A673 (cell line): ENCODE data around the gene NUB1.

Experiments
- EZH2 ChIP-seq: fragments of 200-600 bp; sonication (generic); IDR thresholded peaks from 2 replicates; pipeline ENCODE4 v1.6.1; 2017; ENCODE audit warnings: borderline replicate concordance, low read depth, mild to moderate bottlenecking, mixed read lengths, antibody characterized with exemption, low read length; ENCODE audit not compliant: poor library complexity, severe bottlenecking
- TF ChIP-seq, protein P1 (sequence below): fragments of 300-800, 200-600 bp; sonication (generic); conservative IDR thresholded peaks from 2 replicates; pipeline ENCODE4 v1.5.1; 2017; ENCODE audit warnings: low read depth, mild to moderate bottlenecking, antibody characterized with exemption, low read length, moderate library complexity, mixed read lengths

DNA sequence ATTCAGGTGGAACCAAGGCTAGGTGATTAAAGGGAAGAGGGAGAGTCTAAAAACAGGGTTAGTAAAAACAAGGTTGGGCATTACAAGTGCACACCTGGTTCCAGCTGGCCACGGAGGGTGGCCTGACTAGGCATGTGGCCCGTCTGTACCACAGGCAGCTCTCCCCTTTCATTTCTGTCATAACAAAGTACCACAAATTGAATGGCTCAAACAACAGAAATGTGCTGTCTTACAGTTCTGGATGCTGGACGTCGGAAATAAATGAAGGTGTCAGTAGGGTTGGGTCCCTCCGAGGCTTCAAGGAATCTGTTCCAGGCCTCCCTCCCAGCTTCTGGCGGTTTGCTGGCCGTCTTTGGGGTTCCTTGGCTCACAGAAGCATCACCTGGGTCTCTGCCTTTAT, 81.6 kb downstream of the NUB1 start:
- TF ChIP-seq, protein P1, sequence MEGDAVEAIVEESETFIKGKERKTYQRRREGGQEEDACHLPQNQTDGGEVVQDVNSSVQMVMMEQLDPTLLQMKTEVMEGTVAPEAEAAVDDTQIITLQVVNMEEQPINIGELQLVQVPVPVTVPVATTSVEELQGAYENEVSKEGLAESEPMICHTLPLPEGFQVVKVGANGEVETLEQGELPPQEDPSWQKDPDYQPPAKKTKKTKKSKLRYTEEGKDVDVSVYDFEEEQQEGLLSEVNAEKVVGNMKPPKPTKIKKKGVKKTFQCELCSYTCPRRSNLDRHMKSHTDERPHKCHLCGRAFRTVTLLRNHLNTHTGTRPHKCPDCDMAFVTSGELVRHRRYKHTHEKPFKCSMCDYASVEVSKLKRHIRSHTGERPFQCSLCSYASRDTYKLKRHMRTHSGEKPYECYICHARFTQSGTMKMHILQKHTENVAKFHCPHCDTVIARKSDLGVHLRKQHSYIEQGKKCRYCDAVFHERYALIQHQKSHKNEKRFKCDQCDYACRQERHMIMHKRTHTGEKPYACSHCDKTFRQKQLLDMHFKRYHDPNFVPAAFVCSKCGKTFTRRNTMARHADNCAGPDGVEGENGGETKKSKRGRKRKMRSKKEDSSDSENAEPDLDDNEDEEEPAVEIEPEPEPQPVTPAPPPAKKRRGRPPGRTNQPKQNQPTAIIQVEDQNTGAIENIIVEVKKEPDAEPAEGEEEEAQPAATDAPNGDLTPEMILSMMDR, result no peak
- TF ChIP-seq EZH2, result no peak
